Psoas muscle (tissue), 8 donors: ENCODE data around the gene DBP. TPM values are rescaled to one million over a fixed set of nuclear protein-coding genes. Genes with fewer than 3 reads are reported as not detected.
A peak's percentile ranks its signal among the peaks of the same experiment; 100 is the strongest.

Source experiments
- ATAC-seq, 4 donors: fragments of 200-7000 bp; cut with Tn5 transposase; one replicate each; pipeline ENCODE4 v1.9.1; 2020; ENCODE audit warnings: moderate library complexity in 3 of 4, mild to moderate bottlenecking in 2 of 4
- DNase-seq, 2 donors: peaks; one replicate each; pipeline ENCODE4 v3.0.0-alpha.2; 2020
- H3K27ac ChIP-seq: fragments of 200-600 bp; one replicate; pipeline ENCODE4 v1.8.0; 2022
- H3K27me3 ChIP-seq, 3 donors: fragments of 200-600 bp in 1 of 3; one replicate each; pipeline versions ENCODE4 v1.6.1 to v1.8.0; 2013 to 2022; ENCODE audit warnings: low read length in 2 of 3, mild to moderate bottlenecking in 2 of 3, moderate library complexity in 1 of 3; ENCODE audit not compliant: insufficient read depth in 3 of 3
- H3K36me3 ChIP-seq, 2 donors: fragments of 200-600 bp in 1 of 2; one replicate each; pipeline versions ENCODE4 v1.6.1 to v1.8.0; 2013 to 2022; ENCODE audit warnings: low read depth in 1 of 2, mild to moderate bottlenecking in 1 of 2, moderate library complexity in 1 of 2; ENCODE audit not compliant: insufficient read depth in 1 of 2
- H3K4me1 ChIP-seq: fragments of 200-600 bp; one replicate; pipeline ENCODE4 v1.8.0; 2022
- H3K4me3 ChIP-seq: fragments of 200-600 bp; one replicate; pipeline ENCODE4 v1.8.0; 2022; ENCODE audit warnings: mild to moderate bottlenecking
- H3K9me3 ChIP-seq: fragments of 200-600 bp; one replicate; pipeline ENCODE4 v1.8.0; 2022
- WGBS, 3 donors: extraction: QIAGEN DNeasy Blood & Tissue Kit; methylation state at CpG; one replicate each; pipeline versions ENCODE4 v1.1.6 to v1.1.7; 2013; 5-methylcytosine and 5-hydroxymethylcytosine counted together
- intact Hi-C, 2 donors: fragments of 100-400 bp; cut with DNase I; formaldehyde crosslinking; loops; one replicate each; pipeline versions ENCODE4 v1.11.0 to v1.14.2; 2022
- polyA plus RNA-seq, 3 donors: library from polyadenylated mRNA; stranded (reverse); fragments of 200-250 nt; gene quantifications; one replicate each; pipeline ENCODE4 v1.2.3, GENCODE V29; 2013
- total RNA-seq, 4 donors: library from RNA; stranded (reverse); fragmentation: NEBNext Ultra II Directional in 2 of 4; extraction: Animal tissue kit (Norgen Biotek cat#: 25700) in 2 of 4; gene quantifications; one replicate each; pipeline versions ENCODE4 v1.2.1 to v1.2.4, GENCODE V29; 2021 to 2023
- TF ChIP-seq, protein P1 (sequence below): fragments of 200-600 bp; IDR thresholded peaks from one replicate; pipeline ENCODE4 v1.8.0; 2022; ENCODE audit warnings: antibody characterized with exemption
- donor health status: healthy with polysubstance abuse.
- donor health status: DM: no; HTN: no; CAD: no; lungs with moderate emphysema.
- donor health status: Bipolar disorder and iron deficiency.
- donor health status: healthy.
- donor health status: DM: yes; HTN: yes; CAD: no.
- donor health status: DM: no; HTN: no; CAD: no.
- donor health status: DM: no; HTN: no; CAD: no.
- donor health status: DM: yes; HTN: yes; CAD: no.

DBP gene
- total and polyA plus RNA-seq, 7 donors = 2.8 to 14.5 (median 5.8) TPM

DNA sequence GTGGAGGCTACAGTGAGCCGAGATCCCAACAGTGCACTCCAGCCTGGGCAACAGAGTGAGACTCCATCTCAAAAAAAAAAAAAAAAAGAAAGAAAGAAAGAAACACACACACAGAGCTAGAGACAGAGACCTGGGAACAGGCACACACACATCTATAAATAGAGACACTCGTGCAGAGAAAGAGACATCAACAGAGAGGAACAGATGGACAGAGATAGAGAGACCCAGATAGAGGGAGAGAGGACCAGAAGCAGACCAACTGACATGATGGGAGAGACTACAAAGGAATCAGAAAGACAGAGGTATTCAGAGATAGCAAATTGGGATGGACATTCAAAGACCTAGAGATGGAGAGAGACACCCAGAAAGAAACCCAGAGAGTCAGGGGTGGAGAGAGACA is 11.0 kb upstream of the DBP start:
- WGBS, 3 donors = 52 to 61% (median 53%) methylated on average over 2 of the region's 2 CpGs

DNA sequence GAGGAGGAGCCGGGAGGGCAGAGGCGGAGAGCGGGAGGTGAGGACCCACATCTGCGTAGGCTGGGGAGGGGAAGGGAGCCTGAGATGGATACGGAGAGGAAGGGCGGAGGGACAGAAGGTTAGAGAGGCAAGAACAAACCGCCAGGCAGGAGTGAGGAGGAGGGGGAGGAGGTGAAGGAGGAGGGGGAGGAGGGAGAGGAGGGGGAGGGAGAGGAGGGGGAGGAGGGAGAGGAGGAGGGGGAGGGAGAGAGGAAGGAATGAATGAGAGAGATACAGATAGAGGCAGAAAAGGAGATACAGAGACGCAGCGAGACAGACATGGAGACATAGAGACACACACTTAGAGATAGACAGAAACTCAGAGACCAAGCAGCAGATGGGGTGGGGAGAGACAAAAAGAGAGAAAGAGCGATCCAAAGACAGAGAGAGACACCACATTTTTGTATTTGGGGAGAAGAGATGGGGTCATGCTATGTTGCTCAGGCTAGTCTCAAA is 9.6 kb upstream of the DBP start:
- no peak for DNase-seq
- TF ChIP-seq, protein P1, sequence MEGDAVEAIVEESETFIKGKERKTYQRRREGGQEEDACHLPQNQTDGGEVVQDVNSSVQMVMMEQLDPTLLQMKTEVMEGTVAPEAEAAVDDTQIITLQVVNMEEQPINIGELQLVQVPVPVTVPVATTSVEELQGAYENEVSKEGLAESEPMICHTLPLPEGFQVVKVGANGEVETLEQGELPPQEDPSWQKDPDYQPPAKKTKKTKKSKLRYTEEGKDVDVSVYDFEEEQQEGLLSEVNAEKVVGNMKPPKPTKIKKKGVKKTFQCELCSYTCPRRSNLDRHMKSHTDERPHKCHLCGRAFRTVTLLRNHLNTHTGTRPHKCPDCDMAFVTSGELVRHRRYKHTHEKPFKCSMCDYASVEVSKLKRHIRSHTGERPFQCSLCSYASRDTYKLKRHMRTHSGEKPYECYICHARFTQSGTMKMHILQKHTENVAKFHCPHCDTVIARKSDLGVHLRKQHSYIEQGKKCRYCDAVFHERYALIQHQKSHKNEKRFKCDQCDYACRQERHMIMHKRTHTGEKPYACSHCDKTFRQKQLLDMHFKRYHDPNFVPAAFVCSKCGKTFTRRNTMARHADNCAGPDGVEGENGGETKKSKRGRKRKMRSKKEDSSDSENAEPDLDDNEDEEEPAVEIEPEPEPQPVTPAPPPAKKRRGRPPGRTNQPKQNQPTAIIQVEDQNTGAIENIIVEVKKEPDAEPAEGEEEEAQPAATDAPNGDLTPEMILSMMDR = no peak
- intact Hi-C loops = loop anchor here (5.0 kb wide), 3 partner anchors 96 to 196 kb away; partner anchors contain the start of genes HSD17B14 (in 1 of the 2) and RASIP1 (in 1 of the 2)
- no peaks in the 10 kb centered on the region for H3K36me3 ChIP-seq
- no peaks in the 10 kb centered on the region for H3K9me3 ChIP-seq
- ATAC-seq = no peak
- peak overlapping the region; percentile 71 for H3K4me3 ChIP-seq
- H3K27ac ChIP-seq = no peak overlapping the region
- H3K4me1 ChIP-seq = peaks cover 18% of the 10 kb centered on the region
- WGBS, 3 donors = 14 to 37% (median 32%) methylated on average over 3 to 8 of the region's 10 CpGs
- no peaks in the 10 kb centered on the region for H3K27me3 ChIP-seq

More for the DNA sequence above, 11.0 kb upstream of the DBP start:
- Histone ChIP-seq H3K4me1 (peaks cover 18% of the 10 kb centered on the region), H3K9me3 (no peaks in the 10 kb centered on the region), H3K4me3 (no peak overlapping the region), H3K27me3 (no peaks in the 10 kb centered on the region), H3K36me3 (no peaks in the 10 kb centered on the region), H3K27ac (no peak overlapping the region)
- TF ChIP-seq, protein P1 = no peak
- no peak for DNase-seq
- no peak for ATAC-seq
- intact Hi-C loops = loop anchor here (5.0 kb wide), 3 partner anchors 94 to 194 kb away; partner anchors contain the start of genes HSD17B14 (in 1 of the 2) and RASIP1 (in 1 of the 2)

GRCh38 chr19:48646001-48646721 is 9.0 kb upstream of the DBP start, which contains the start of gene CA11:
CA11 (minus strand) TSS chr19:48646187; CDS start chr19:48645632, 555 bp downstream.
- WGBS, 3 donors = 1% methylated on average over 20 to 33 of the region's 33 CpGs
- TF ChIP-seq, protein P1 = peak; percentile 89
- peak; percentile 88 to 93 for DNase-seq
- Histone ChIP-seq H3K27ac (peak within 1 kb of the TSS; percentile 67), H3K9me3 (no peaks in the 10 kb centered on the region), H3K4me3 (peak within 1 kb of the TSS; percentile 71), H3K27me3 (no peaks in the 10 kb centered on the region), H3K4me1 (peaks cover 18% of the 10 kb centered on the region), H3K36me3 (no peaks in the 10 kb centered on the region)
- peak; percentile 91 to 93 (median 93) for ATAC-seq
- intact Hi-C loops = loop anchor here (5.0 kb wide), 3 partner anchors 96 to 196 kb away; partner anchors contain the start of genes HSD17B14 (in 1 of the 2) and RASIP1 (in 1 of the 2)

GRCh38 chr19:48645620-48646000 is 8.4 kb upstream of the DBP start:
- peak overlapping the region; percentile 67 for H3K27ac ChIP-seq
- DNase-seq (no peak), ATAC-seq (peak; percentile 2 to 18 (median 4))
- H3K4me3 ChIP-seq = peak overlapping the region; percentile 71
- TF ChIP-seq, protein P1 = no peak
- no peaks in the 10 kb centered on the region for H3K9me3 ChIP-seq
- WGBS, 3 donors = 0 to 3% (median 0%) methylated on average over 5 to 6 of the region's 6 CpGs
- intact Hi-C loops = loop anchor here (5.0 kb wide), 3 partner anchors 97 to 197 kb away; partner anchors contain the start of genes HSD17B14 (in 1 of the 2) and RASIP1 (in 1 of the 2)
- no peaks in the 10 kb centered on the region for H3K27me3 ChIP-seq
- H3K36me3 ChIP-seq = no peaks in the 10 kb centered on the region
- peaks cover 18% of the 10 kb centered on the region for H3K4me1 ChIP-seq
